Type B pancreatic cell (in vitro differentiated cells): Measurements from ENCODE around the gene SPON1. TPM values are rescaled to one million over a fixed set of nuclear protein-coding genes. Genes with fewer than 3 reads are reported as not detected.

ENCODE experiments used
- DNase-seq: peaks from one replicate; pipeline ENCODE4 v3.0.0; 2021; ENCODE audit warnings: mixed read lengths; ENCODE audit not compliant: unreplicated experiment; ENCODE audit errors: extremely low spot score
- H3K27ac Mint-ChIP-seq: 2 replicates; pipeline ENCODE4 v1.8.0; 2021; ENCODE audit warnings: mild to moderate bottlenecking, mixed read lengths
- H3K27me3 Mint-ChIP-seq: 2 replicates; pipeline ENCODE4 v1.8.0; 2021; ENCODE audit warnings: mixed read lengths
- H3K36me3 Mint-ChIP-seq: 2 replicates; pipeline ENCODE4 v1.8.0; 2021; ENCODE audit warnings: mixed read lengths
- H3K4me1 Mint-ChIP-seq: one replicate; pipeline ENCODE4 v1.8.0; 2021; ENCODE audit warnings: mixed read lengths; ENCODE audit not compliant: unreplicated experiment
- H3K4me3 Mint-ChIP-seq: 2 replicates; pipeline ENCODE4 v1.8.0; 2021; ENCODE audit warnings: mild to moderate bottlenecking, mixed read lengths
- H3K9me3 Mint-ChIP-seq: 2 replicates; pipeline ENCODE4 v1.8.0; 2021; ENCODE audit warnings: mixed read lengths
- CTCF ChIP-seq: fragments of 200-600 bp; sonication (generic); conservative IDR thresholded peaks from 2 replicates; pipeline ENCODE4 v1.5.0; 2021; ENCODE audit warnings: antibody characterized with exemption, mild to moderate bottlenecking
- total RNA-seq: library from RNA; stranded (reverse); gene quantifications from 2 replicates; pipeline ENCODE4 v1.2.1, GENCODE V29; 2021; ENCODE audit warnings: low replicate concordance

SPON1 gene
- total RNA-seq, 1 donor from 2014 or later: 31.7 TPM

GRCh38 chr11:13940907-13941256, 21.6 kb upstream of the SPON1 start:
- Mint-ChIP-seq H3K4me3 (no peak overlapping the region), H3K4me1 (peaks cover 13% of the 10 kb centered on the region), H3K36me3 (no peaks in the 10 kb centered on the region), H3K9me3 (no peaks in the 10 kb centered on the region), H3K27me3 (peaks cover 5% of the 10 kb centered on the region), H3K27ac (no peak overlapping the region)
- no peak for TF ChIP-seq CTCF
- no peak for DNase-seq

- DNase-seq: no peak
- Mint-ChIP-seq H3K4me3 (no peak overlapping the region), H3K27me3 (peaks cover 5% of the 10 kb centered on the region), H3K27ac (no peak overlapping the region), H3K36me3 (no peaks in the 10 kb centered on the region), H3K9me3 (no peaks in the 10 kb centered on the region), H3K4me1 (peaks cover 13% of the 10 kb centered on the region)
- no peak for TF ChIP-seq CTCF
These were observed 20.7 kb upstream of the SPON1 start for GRCh38 chr11:13941775-13942174.

GRCh38 chr11:13942378-13942777, 20.1 kb upstream of the SPON1 start:
- H3K9me3 Mint-ChIP-seq: no peaks in the 10 kb centered on the region
- peaks cover 13% of the 10 kb centered on the region for H3K4me1 Mint-ChIP-seq
- no peak overlapping the region for H3K27ac Mint-ChIP-seq
- DNase-seq: no peak
- peaks cover 5% of the 10 kb centered on the region for H3K27me3 Mint-ChIP-seq
- no peak for TF ChIP-seq CTCF
- no peak overlapping the region for H3K4me3 Mint-ChIP-seq
- no peaks in the 10 kb centered on the region for H3K36me3 Mint-ChIP-seq

- TF ChIP-seq CTCF: no peak
- Mint-ChIP-seq H3K36me3 (no peaks in the 10 kb centered on the region), H3K27me3 (peaks cover 5% of the 10 kb centered on the region)
These were observed 19.5 kb upstream of the SPON1 start for GRCh38 chr11:13942971-13943381.

GRCh38 chr11:13944016-13944415, 18.5 kb upstream of the SPON1 start:
- no peak for TF ChIP-seq CTCF
- no peaks in the 10 kb centered on the region for H3K9me3 Mint-ChIP-seq
- H3K4me1 Mint-ChIP-seq: peaks cover 13% of the 10 kb centered on the region
- no peaks in the 10 kb centered on the region for H3K36me3 Mint-ChIP-seq
- DNase-seq: no peak
- H3K4me3 Mint-ChIP-seq: no peak overlapping the region
- H3K27me3 Mint-ChIP-seq: peaks cover 12% of the 10 kb centered on the region
- no peak overlapping the region for H3K27ac Mint-ChIP-seq

More at GRCh38 chr11:13942971-13943381, 19.5 kb upstream of the SPON1 start:
- DNase-seq: no peak
- H3K27ac Mint-ChIP-seq: no peak overlapping the region
- H3K9me3 Mint-ChIP-seq: no peaks in the 10 kb centered on the region
- no peak overlapping the region for H3K4me3 Mint-ChIP-seq
- peaks cover 13% of the 10 kb centered on the region for H3K4me1 Mint-ChIP-seq

GRCh38 chr11:13944911-13945425, 17.6 kb upstream of the SPON1 start:
- Mint-ChIP-seq H3K27ac (no peak overlapping the region), H3K4me1 (peaks cover 13% of the 10 kb centered on the region), H3K27me3 (peaks cover 16% of the 10 kb centered on the region), H3K4me3 (no peak overlapping the region), H3K9me3 (no peaks in the 10 kb centered on the region), H3K36me3 (no peaks in the 10 kb centered on the region)
- no peak for DNase-seq
- TF ChIP-seq CTCF: no peak
